ENCODE data around the gene ZNF710.

- TF ChIP-seq POLR2AphosphoS5 (IDR thresholded peaks at IDR 0.05; ENCODE audit: low read depth, low read length) = no peak
- TF ChIP-seq, protein P1, sequence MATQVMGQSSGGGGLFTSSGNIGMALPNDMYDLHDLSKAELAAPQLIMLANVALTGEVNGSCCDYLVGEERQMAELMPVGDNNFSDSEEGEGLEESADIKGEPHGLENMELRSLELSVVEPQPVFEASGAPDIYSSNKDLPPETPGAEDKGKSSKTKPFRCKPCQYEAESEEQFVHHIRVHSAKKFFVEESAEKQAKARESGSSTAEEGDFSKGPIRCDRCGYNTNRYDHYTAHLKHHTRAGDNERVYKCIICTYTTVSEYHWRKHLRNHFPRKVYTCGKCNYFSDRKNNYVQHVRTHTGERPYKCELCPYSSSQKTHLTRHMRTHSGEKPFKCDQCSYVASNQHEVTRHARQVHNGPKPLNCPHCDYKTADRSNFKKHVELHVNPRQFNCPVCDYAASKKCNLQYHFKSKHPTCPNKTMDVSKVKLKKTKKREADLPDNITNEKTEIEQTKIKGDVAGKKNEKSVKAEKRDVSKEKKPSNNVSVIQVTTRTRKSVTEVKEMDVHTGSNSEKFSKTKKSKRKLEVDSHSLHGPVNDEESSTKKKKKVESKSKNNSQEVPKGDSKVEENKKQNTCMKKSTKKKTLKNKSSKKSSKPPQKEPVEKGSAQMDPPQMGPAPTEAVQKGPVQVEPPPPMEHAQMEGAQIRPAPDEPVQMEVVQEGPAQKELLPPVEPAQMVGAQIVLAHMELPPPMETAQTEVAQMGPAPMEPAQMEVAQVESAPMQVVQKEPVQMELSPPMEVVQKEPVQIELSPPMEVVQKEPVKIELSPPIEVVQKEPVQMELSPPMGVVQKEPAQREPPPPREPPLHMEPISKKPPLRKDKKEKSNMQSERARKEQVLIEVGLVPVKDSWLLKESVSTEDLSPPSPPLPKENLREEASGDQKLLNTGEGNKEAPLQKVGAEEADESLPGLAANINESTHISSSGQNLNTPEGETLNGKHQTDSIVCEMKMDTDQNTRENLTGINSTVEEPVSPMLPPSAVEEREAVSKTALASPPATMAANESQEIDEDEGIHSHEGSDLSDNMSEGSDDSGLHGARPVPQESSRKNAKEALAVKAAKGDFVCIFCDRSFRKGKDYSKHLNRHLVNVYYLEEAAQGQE (IDR thresholded peaks at IDR 0.05; ENCODE audit: low read depth, low read length) = no peak
- TF ChIP-seq, protein P2, sequence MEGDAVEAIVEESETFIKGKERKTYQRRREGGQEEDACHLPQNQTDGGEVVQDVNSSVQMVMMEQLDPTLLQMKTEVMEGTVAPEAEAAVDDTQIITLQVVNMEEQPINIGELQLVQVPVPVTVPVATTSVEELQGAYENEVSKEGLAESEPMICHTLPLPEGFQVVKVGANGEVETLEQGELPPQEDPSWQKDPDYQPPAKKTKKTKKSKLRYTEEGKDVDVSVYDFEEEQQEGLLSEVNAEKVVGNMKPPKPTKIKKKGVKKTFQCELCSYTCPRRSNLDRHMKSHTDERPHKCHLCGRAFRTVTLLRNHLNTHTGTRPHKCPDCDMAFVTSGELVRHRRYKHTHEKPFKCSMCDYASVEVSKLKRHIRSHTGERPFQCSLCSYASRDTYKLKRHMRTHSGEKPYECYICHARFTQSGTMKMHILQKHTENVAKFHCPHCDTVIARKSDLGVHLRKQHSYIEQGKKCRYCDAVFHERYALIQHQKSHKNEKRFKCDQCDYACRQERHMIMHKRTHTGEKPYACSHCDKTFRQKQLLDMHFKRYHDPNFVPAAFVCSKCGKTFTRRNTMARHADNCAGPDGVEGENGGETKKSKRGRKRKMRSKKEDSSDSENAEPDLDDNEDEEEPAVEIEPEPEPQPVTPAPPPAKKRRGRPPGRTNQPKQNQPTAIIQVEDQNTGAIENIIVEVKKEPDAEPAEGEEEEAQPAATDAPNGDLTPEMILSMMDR (IDR thresholded peaks at IDR 0.05) = no peak
- no peak for TF ChIP-seq JUND (IDR thresholded peaks at IDR 0.05)
- no peak for TF ChIP-seq EZH2phosphoT487 (IDR thresholded peaks at IDR 0.05; ENCODE audit: borderline replicate concordance, low read depth)
- no peak for TF ChIP-seq IRF3 (IDR thresholded peaks at IDR 0.05; ENCODE audit: low read depth, low read length)
Measured at GRCh38 chr15:89964232-89964954, 36.7 kb upstream of the ZNF710 start.
